GM20431 (cell line): ENCODE results near the gene RGPD8.
"Not testable (repeated sequence)": the region's sequence is repeated elsewhere in the genome, so short reads cannot be mapped to it uniquely, and the experiment has no call there.

ENCODE experiments used
- in situ Hi-C: fragments of 300-500 bp; cut with MseI, MboI; formaldehyde crosslinking; loops from one replicate; pipeline ENCODE4 v1.15.0; 2020; ENCODE audit warnings: low sequenced_read_pairs; ENCODE audit not compliant: unreplicated experiment

Gene RGPD8

DNA sequence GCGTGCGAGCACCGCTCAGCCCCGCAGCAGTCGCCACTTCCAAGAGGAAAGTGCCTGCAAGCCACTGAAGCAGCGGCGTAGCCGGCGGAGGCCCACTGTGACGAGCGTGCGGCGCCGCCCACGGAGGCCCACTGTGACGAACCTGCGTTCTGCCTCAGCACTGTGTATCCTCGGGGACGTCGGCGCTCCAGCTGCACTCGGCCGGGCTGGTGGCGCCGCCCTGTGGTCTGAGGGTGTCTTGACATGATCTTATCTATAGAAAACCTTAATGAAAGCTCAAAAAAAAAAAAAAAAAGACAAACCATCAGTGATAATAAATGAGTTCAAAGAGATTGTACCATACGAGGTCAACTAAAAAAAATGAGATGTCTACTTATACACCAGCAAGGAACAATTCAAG is at the start of gene RGPD8:
Gene RGPD8 (minus strand): TSS at position 166 of the 400 bp plus-strand sequence. CDS start 192 bp downstream, outside the sequence.
- in situ Hi-C loops: not testable (repeated sequence)

DNA sequence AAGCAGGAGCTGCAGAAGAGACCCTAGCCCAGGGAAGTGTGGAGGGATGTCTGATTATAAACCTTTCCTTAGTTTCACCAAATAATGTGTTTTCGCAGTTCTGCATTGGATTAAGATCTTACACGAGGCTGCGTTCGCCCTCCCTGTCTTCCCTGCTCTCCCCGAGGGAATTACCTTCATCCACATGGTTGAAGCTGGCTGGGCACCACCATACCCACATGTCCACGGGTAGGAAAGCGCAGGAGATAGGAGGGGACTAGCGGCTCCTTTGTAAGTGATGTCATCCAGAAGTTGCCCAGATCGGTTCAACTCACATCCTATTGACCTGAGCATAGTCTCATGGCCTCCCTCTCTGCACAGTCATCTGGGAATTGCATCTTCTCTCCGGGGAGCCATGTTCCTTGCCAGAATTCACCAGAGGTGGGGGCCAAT is 49.6 kb upstream of the RGPD8 start:
- in situ Hi-C loops: no loop called here

DNA sequence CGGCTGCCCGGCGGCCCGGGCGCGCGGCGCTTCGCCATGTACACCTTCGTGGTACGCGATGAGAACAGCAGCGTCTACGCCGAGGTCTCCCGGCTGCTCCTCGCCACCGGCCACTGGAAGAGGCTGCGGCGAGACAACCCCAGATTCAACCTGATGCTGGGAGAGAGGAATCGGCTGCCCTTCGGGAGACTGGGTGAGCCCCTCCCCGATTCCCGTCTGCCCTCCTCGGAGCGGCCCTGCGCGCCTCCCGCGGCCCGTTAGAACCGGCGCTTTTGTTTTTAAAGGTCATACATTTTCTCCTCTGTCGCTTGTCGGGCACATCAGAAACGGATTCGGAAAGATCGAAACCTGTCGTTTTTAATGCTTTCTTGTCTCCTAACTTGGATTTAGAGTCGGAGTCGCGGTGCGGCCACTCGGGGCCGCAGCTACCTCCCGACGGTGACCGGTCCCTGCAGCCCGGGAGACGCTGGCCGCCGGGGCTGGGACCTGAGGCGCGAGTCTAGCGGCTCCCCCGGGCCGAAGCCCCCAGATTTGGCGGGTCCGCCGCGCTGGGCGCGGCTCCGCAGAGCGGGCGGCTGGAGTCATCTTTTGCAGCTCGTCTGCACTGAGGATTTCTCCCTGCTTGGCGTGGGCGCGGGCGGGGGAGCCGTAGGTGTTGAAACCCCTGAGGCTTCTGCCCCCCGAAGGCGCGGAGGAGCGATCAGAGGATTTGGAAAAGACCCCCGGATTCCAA is 49.0 kb upstream of the RGPD8 start:
- in situ Hi-C loops: no loop called here

DNA sequence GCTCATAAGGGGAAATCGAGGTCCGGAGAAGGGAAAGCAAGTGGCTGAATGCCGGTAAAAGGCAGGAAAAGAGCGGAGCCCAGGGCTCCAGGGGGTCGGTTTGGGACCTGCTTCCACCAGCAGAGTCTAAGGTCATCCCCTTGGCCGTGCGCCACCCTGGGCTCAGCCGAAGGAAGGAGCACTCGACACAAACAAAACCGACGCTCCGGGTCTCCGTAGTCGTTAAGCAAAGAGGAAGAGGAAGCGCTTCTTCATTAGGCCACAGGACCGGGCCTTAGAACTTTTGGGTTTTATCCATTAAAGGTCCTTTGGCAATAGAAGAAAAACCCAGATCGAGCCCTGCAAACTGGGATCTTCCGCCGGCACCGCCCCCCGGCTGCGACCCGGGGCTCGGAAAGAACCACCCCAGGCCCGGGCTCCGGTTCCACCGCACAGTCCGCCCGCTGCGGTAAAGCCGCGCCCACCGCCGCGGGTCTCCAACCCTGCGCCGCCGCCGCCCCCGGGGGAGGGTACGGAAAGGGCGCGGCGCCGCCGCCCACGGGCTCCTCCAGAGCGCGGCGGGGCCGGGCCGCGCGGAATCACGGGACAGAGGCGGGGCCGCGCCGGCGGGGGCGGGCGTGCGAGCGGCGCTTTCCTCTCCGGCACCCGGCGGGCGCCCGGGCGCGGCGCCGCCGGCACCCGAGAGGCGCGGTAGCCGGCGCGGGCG is 48.2 kb upstream of the RGPD8 start, which contains the start of gene TTL:
Gene TTL (plus strand): TSS at position 629 of the 706 bp plus-strand sequence. CDS start 189 bp downstream, outside the sequence.
- in situ Hi-C loops: no loop called here

DNA sequence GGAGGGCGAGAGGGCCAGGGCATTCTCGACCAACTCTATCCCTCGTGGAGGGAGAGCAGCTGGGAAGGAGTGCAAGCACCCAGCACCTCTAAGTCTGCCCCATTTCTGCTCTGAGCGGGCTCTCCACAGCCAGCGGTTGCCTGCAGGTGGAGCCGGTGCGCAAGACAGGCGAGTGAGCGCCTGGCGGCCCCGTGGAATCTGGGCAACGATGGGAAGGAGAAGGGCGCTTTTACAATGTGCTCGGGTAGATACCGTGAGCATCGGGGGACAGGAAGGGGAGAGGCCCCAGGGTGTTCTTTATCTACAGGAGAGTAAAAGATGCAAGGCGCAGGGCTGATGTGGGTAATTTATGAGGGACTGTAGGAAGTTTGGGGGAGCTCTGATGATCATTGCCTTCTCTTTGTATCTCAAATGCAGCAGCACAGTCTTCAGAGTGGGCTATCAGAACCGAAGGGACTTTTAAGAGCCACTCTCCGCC is 47.6 kb upstream of the RGPD8 start:
- in situ Hi-C loops: no loop called here

DNA sequence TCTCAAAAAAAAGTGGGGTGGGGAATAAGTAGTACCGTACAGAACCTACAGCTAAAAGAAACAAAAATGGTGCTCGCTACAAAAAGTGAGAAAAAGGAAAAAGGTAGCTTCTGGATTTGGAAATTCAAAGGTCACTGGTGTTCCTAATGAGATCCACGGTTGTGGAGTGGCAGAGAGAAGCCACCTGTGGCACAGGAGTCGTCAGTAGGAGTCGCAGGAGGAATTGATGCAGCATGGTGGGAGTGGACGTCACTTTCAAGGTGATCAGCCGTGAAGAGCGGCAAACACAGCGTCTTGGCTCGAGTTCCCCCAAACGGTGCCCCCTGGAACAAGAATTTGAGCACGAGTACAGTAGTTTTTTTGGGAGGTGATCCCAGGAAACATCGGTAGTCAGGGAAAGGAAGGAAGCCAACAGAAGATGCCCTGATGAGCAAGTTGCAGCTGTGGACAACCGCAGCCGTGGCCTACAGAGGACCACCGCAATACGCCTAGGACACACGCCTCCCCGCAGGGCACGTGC is 47.1 kb upstream of the RGPD8 start:
- in situ Hi-C loops: no loop called here

DNA sequence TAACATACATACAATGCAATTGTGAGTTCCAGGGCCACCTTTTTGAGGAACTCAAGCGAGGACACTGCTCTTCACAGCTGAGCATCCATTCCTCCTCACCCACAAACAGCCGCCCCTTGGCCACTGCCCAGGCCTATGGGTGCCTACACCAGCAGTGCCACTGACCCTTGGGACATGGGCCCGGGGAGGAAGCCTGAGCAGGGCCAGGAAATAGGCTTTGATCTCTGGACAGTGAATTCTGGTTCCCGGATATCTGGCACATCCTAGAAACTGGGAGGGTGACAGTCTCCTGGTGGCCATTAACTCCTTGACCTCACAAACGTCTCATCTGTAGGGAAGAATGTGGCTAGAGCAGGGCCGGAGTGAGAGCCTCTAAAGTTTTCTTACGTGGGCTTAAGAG is 43.0 kb upstream of the RGPD8 start:
- in situ Hi-C loops: no loop called here

DNA sequence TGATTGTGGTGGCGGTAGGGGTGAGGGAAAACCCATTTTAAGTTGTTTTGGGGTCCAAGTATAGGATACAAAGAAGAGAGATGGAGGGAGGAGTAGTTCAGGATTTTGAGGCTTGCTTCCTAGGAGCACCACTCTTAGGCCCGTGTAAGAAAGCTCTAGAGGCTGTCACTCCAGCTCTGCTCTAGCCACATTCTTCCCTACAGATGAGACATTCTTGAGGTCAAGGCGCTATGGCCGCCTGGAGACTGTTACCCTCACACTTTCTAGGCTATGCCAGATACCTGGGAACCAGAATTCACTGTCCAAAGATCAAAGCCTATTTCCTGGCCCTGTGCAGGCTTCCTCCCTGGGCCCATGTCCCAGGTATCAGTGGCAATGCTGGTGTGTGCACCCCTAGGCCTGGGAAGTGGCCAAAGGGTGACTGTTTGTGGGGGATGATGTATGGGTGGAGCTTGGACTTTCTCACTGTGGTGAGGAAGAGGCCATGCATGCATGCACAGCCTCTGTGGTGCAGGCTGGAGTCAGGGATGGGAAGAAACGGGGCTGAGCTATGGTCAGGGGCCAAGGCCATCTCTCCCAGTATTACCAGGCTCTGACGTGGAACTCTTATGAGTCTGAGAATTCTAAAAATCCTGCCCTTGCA is 41.5 kb upstream of the RGPD8 start:
- in situ Hi-C loops: loop anchor here (25.0 kb wide), 1 partner anchor 213 kb away; the partner anchor contains the start of gene ZC3H8

DNA sequence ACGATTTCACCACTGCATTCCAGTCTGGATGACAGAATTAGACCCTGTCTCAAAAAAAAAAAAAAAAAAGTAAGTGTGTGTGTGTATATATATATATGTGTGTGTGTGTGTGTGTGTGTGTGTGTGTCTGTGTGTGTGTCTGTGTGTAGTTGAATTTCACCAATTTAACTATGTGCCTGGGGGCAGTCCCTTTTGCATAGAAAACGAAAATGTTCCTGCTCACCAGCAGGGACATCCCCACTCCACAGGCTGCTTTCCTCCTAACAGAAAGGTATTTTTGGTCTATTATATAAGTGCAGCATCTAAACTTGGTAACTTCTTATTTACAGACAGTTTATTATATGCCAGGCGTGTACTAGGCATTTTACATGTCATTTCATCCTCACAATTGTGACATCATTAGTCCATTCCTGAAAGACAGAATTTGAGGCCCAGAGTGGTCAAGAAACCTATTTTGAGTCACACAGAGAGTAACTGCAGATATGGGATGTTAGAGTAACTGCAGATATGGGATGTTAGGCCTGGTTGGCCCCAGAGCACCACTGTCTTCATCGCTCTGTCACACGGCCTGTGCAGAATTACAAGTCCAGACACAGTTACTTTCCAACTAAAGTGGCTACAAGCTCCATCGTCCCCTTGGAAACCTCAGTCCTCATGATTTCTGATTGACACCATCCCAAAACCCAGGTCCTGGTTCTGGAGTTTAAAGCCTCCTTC is 39.3 kb upstream of the RGPD8 start:
- in situ Hi-C loops: loop anchor here (25.0 kb wide), 1 partner anchor 210 kb away; the partner anchor contains the start of gene ZC3H8

DNA sequence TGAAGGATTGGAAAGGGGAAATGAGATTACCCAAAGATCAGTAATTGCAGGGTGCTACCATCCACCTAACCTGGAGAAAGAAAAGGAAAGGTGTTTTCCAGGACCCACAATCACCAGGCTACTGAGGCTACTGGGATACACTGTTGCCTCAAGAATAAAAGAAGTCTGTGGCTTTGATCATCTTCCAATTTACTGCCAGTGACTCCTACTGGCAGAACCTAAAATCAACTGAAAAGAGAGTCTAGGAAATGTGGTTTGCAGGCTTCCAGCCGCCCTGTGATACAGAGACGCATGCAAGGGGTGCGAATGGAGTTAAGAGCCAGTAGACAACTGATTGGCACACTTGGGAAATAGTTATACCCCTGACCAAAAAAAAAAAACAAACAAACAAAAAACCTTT is 31.9 kb upstream of the RGPD8 start:
- in situ Hi-C loops: loop anchor here (25.0 kb wide), 1 partner anchor 203 kb away; the partner anchor contains the start of gene ZC3H8

DNA sequence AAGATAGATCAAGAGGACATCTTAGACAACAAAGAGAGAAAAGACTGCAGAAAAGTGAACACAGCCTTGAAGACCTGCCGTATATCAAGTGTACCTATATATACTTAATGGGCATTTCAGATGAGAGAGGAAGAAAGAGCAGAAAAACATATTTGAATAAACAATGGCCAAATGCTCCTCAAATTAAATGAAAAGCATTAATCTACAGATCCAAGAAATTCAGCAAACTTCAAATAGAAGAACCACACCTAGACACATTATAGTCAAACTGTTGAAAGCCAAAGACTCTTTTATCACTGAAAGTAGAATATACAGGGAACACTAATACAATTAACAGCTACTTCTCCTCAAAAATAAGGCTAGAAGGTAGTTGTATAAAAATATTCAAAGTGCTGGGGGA is 29.8 kb upstream of the RGPD8 start:
- in situ Hi-C loops: loop anchor here (25.0 kb wide), 1 partner anchor 201 kb away; the partner anchor contains the start of gene ZC3H8

DNA sequence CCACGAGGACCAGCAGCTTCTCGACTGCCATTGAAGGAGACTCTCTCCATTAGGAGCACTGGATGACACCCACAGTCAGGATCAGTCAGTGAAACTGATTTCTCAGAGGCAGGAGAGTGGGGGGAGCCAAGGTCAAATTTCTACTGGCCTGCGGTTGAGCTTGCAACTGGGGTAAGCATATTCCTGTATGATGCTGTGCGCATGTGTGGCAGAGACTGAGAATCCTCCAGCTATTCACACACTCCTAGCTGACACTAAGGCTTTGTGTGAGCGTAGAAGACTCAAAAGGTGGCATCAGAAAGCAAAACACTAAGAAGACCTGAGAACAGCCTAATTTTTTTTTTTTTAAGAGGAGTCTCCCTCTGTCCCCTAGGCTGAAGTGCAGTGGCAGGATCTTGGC is 28.7 kb upstream of the RGPD8 start:
- in situ Hi-C loops: loop anchor here (25.0 kb wide), 1 partner anchor 200 kb away; the partner anchor contains the start of gene ZC3H8

DNA sequence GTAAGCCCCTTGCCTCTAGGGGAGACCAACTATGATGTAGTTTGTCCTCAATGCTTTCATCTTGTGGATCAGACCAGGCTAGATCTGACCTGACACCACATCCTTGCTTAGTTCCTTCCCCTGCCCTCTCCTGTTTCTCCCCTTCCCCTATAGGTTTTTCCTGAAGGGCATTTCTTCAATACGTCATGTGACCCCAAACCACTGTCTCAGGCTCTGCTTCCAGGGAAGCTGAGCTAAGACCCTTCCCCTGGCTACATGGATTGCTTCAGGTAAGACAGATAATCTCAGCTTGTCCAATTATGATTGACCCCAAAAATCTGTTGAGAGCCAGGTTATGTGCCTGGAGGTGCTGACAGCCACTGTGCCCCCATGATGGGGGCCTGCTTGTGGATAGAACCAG is 25.9 kb upstream of the RGPD8 start:
- in situ Hi-C loops: loop anchor here (25.0 kb wide), 1 partner anchor 197 kb away; the partner anchor contains the start of gene ZC3H8

DNA sequence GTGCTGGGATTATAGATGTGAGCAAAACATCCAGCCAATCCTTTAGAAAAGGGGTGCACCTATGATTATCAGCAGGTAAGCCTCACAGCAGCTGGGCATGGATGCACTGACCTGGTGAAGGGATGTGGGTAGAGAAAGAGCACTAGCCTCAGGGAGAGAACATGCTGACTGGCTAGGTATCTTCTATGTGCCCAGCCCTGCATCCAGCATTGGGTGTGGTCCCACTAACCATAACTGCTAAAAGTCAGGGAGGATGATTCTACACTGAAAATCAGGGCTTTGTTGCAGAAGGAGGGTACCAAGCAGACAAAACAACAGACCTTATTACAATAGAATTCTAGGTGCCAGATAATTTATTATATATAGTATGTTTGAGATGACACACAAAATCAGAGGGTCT is 21.1 kb upstream of the RGPD8 start:
- in situ Hi-C loops: loop anchor here (25.0 kb wide), 1 partner anchor 192 kb away; the partner anchor contains the start of gene ZC3H8

DNA sequence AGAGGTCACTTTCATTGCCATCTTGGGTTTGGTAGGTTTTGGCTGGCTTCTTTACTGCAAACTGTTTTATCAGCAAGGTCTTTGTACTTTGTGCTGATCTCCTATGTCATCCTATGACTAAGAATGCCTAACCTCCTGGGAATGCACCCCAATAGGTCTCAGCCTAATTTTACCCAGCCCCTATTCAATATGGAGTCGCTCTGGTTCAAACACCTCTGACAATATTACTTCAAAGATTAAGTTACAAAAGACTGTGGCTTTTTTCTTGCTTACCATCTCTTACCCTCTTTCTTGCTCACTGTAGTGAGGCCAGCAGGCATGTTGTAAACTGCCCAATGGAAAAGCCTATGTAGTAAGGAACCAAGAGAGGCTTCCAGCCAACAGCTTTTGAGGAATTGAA is 17.9 kb upstream of the RGPD8 start:
- in situ Hi-C loops: loop anchor here (25.0 kb wide), 1 partner anchor 189 kb away; the partner anchor contains the start of gene ZC3H8

DNA sequence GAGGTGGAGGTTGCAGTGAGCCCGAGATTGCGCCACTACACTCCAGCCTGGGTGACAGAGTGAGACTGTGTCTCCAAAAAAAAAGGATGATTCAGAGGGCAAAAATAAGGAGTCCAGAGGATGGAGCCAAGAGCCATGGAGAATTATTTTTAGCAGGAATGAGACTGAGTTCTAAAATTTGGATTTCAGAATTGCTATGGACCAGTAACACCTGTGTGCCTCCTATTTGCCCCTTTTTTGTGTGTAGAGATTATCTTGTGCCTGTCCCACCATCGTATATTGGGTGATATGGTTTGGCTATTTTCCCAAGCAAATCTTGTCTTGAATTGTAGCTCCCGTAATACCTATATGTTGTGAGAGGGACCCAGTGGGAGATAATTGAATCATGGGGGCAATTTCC is 16.4 kb upstream of the RGPD8 start:
- in situ Hi-C loops: loop anchor here (25.0 kb wide), 1 partner anchor 188 kb away; the partner anchor contains the start of gene ZC3H8

DNA sequence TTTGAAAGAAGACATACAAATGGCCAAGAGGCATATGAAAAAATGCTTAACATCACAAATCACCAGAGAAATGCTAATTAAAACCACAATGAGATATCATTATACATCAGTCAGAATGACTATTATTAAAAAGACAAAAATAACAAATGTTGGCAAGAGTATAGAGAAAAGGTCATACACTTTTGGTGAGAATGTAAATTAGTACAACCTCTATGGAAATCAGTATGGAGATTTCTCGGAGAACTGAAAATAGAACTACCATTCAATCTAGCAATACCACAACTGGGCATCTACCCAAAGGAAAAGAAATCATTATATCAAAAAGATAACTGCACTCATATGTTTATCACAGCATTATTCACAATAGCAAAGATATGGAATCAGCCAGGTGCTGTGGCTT is 10.8 kb upstream of the RGPD8 start:
- in situ Hi-C loops: not testable (repeated sequence)

DNA sequence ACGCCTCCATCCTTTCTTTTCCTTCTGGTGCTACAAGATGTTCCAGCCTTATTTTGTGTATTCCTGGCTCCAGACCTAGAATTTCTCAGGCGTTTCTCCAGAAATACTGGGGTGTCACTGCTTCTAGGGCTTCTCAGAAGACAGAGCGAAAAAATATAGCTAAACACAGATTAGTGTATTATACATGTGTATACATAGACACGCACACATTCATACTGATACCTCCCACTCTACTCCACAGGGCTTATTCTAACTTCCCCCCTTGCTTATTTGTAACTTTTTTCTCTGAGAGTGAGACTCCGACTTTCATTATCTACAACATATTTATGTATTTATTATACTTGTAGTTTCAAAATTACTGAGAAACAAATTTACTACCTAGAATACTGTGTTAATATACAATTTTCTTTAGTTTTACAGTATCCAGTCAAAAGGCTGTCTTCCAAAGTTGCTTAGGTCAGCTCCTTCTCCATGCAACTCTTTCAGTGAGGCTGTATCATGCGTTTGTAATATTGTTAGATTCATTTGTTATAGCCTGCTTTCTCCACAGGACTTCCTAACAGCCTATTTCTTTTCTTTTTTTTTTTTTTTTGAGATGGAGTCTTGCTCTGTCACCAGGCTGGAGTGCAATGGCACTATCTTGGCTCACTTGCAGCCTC is 5.3 kb upstream of the RGPD8 start:
- in situ Hi-C loops: not testable (repeated sequence)

DNA sequence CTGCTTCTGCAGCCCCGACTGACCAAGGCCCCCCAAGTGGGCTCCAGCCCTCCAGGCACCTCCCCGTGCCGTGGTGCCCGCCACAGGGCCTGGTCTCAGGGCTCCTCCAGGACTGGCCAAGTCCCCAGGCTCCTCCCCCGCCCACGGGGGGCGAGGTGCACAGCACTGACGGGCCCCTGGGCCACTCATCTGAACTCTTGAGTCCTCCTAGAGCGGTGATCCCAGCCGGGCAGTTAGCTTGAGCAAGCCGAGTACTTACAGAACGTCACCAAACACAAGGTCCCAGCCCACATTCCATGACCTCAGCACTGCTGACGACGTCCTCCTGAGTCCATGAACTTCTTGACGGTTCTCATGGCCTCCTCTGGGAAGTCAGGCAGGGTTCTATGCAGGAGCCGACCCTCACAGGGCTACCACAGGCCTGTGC is 4.0 kb upstream of the RGPD8 start:
- in situ Hi-C loops: not testable (repeated sequence)
